Fibroblast of lung (primary cell): ENCODE data around the gene C19orf67. TPM values are rescaled to one million over a fixed set of nuclear protein-coding genes. Genes with fewer than 3 reads are reported as not detected.

Source experiments
- DNase-seq, 2 donors: peaks; one replicate each; pipeline versions ENCODE4 v3.0.0 to v3.0.0-alpha.2; 2010; ENCODE audit warnings: low read depth in 2 of 2
- H2AFZ ChIP-seq: 2 replicates; pipeline ENCODE4 v1.5.1; 2012; ENCODE audit warnings: low read length, control low read depth, inconsistent platforms
- H3K27ac ChIP-seq: 2 replicates; pipeline ENCODE4 v1.5.1; 2011; ENCODE audit warnings: low read length, control low read depth; ENCODE audit not compliant: insufficient read depth
- H3K27me3 ChIP-seq: 2 replicates; pipeline ENCODE4 v1.5.1; 2011; ENCODE audit warnings: mild to moderate bottlenecking, low read length; ENCODE audit not compliant: control insufficient read depth, insufficient read depth
- H3K36me3 ChIP-seq: 2 replicates; pipeline ENCODE4 v1.5.1; 2011; ENCODE audit warnings: low read length; ENCODE audit not compliant: control insufficient read depth, insufficient read depth
- H3K4me1 ChIP-seq: 2 replicates; pipeline ENCODE4 v1.5.1; 2011; ENCODE audit warnings: low read length; ENCODE audit not compliant: control insufficient read depth, insufficient read depth; ENCODE audit errors: extremely low read depth
- H3K4me2 ChIP-seq: 2 replicates; pipeline ENCODE4 v1.5.1; 2011; ENCODE audit warnings: low read length, control low read depth; ENCODE audit not compliant: insufficient read depth; ENCODE audit errors: extremely low read depth
- H3K4me3 ChIP-seq, 4 experiments: fragments of 200-600 bp in 1 of 4; sonication (generic) in 1 of 4; replicated peaks in 1 of 4; 2 replicates each; pipeline ENCODE4 v1.5.1; 2011 to 2016; ENCODE audit warnings: low read length in 4 of 4, low read depth in 3 of 4, mild to moderate bottlenecking in 3 of 4, control low read depth in 2 of 4, inconsistent platforms in 1 of 4, mixed read lengths in 1 of 4; ENCODE audit not compliant: insufficient read depth in 1 of 4; ENCODE audit errors: control extremely low read depth in 1 of 4
- H3K79me2 ChIP-seq: 2 replicates; pipeline ENCODE4 v1.5.1; 2012; ENCODE audit warnings: mild to moderate bottlenecking, low read length, inconsistent platforms; ENCODE audit not compliant: control insufficient read depth, insufficient read depth
- H3K9ac ChIP-seq: 2 replicates; pipeline ENCODE4 v1.5.1; 2011; ENCODE audit warnings: mild to moderate bottlenecking, low read length, control low read depth; ENCODE audit not compliant: insufficient read depth
- H3K9me3 ChIP-seq: 2 replicates; pipeline ENCODE4 v1.5.1; 2012; ENCODE audit warnings: low read depth, low read length; ENCODE audit not compliant: control insufficient read depth, insufficient read depth
- H4K20me1 ChIP-seq: 2 replicates; pipeline ENCODE4 v1.5.1; 2011; ENCODE audit warnings: low read length; ENCODE audit not compliant: control insufficient read depth, insufficient read depth; ENCODE audit errors: extremely low read depth
- EZH2 ChIP-seq: IDR thresholded peaks from 2 replicates; pipeline ENCODE4 v1.5.1; 2012; ENCODE audit warnings: low read length, control low read depth, mild to moderate bottlenecking; ENCODE audit errors: missing control alignments
- polyA plus RNA-seq, 2 donors: library from polyadenylated mRNA; depleted of rRNA in 1 of 2; stranded (reverse) in 1 of 2; unstranded in 1 of 2; fragments of >200 nt; gene quantifications; 2 replicates each; pipeline ENCODE4 v1.2.1, GENCODE V29; 2011 to 2012; ENCODE audit warnings: missing spikeins in 1 of 2
- total RNA-seq: library from RNA; depleted of rRNA; stranded (reverse); fragments of >200 nt; gene quantifications from 2 replicates; pipeline ENCODE4 v1.2.1, GENCODE V29; 2014
- TF ChIP-seq, protein P1 (sequence below), 2 donors: IDR thresholded peaks in 1 of 2; conservative IDR thresholded peaks in 1 of 2; 1 replicate in 1 of 2; 2 replicates in 1 of 2; pipeline ENCODE4 v1.5.1; 2011 to 2012; ENCODE audit warnings: low read length in 2 of 2, control low read depth in 1 of 2, inconsistent platforms in 1 of 2, low read depth in 1 of 2, mild to moderate bottlenecking in 1 of 2

C19orf67 gene
- total and polyA plus RNA-seq, 2 donors (not counting 1 experiment from before 2014, with no cell fraction given): not detected

DNA sequence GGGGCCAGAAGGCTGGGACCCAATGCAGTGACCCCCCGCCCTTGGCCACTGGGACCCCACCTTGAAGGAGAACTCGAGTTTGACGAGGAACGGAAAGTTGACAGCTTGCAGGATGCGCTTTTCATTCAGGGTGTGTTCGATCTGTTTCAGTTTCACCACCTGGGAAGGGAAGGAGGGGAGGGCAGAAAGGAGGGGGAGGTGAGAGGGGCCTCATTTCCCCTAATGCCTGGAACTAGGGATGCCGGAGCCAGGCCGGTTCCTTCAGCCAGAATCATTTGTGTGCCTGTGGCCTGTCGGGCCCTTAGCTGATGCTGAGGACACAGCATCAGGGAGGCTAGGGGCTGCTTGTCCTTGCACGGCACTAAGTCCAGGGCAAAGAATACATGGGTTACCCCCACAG, 17.2 kb upstream of the C19orf67 start:
- no peak overlapping the region for H3K4me3 ChIP-seq
- H4K20me1 ChIP-seq: no peaks in the 10 kb centered on the region
- peaks cover 8% of the 10 kb centered on the region for H3K36me3 ChIP-seq
- DNase-seq: no peak
- TF ChIP-seq, protein P1, sequence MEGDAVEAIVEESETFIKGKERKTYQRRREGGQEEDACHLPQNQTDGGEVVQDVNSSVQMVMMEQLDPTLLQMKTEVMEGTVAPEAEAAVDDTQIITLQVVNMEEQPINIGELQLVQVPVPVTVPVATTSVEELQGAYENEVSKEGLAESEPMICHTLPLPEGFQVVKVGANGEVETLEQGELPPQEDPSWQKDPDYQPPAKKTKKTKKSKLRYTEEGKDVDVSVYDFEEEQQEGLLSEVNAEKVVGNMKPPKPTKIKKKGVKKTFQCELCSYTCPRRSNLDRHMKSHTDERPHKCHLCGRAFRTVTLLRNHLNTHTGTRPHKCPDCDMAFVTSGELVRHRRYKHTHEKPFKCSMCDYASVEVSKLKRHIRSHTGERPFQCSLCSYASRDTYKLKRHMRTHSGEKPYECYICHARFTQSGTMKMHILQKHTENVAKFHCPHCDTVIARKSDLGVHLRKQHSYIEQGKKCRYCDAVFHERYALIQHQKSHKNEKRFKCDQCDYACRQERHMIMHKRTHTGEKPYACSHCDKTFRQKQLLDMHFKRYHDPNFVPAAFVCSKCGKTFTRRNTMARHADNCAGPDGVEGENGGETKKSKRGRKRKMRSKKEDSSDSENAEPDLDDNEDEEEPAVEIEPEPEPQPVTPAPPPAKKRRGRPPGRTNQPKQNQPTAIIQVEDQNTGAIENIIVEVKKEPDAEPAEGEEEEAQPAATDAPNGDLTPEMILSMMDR (conservative IDR thresholded peaks at IDR 0.05 in 1 of 2, IDR thresholded peaks at IDR 0.05 in 1 of 2; ENCODE audit: low read depth in 1 of 2, low read length in 2 of 2): no peak
- TF ChIP-seq EZH2: no peak
- no peaks in the 10 kb centered on the region for H3K4me1 ChIP-seq
- H3K4me2 ChIP-seq: no peak overlapping the region
- H3K27me3 ChIP-seq: no peaks in the 10 kb centered on the region
- no peak overlapping the region for H3K27ac ChIP-seq
- no peak overlapping the region for H2AFZ ChIP-seq
- no peaks in the 10 kb centered on the region for H3K79me2 ChIP-seq
- no peak overlapping the region for H3K9ac ChIP-seq
- no peaks in the 10 kb centered on the region for H3K9me3 ChIP-seq

DNA sequence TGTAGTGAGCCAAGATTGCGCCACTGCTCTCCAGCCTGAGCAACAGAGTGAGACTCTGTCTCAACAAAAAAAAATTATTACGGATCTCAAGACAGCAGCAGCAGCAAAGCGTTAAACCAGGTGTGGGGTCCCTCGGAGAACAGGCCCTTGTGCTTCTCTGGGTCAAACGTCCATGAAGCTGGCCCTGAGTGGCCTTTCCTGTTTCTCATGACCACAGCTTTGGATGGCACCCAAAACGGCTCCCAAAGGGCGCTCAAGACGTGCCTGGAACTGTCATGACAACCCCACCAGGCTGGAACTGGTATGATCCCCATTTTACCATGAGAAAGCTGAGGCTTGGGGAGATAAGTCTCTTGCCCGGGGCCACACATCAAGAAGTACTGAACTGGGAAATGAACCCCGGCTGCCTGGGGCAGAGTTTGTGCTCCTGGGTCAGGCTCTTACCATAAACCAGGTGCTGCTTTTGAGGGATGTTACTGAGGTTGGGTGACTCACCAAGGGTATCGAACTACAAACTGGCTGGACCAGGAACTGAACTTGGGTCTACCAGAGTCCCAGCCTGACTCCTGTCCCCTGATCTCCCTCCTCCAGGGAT, 16.6 kb upstream of the C19orf67 start:
- Histone ChIP-seq H3K4me3 (no peak overlapping the region), H4K20me1 (no peaks in the 10 kb centered on the region), H3K27me3 (no peaks in the 10 kb centered on the region), H3K36me3 (peaks cover 12% of the 10 kb centered on the region), H3K27ac (no peak overlapping the region), H3K9me3 (no peaks in the 10 kb centered on the region), H3K79me2 (no peaks in the 10 kb centered on the region), H3K4me2 (no peak overlapping the region), H3K4me1 (no peaks in the 10 kb centered on the region), H3K9ac (no peak overlapping the region), H2AFZ (no peak overlapping the region)
- DNase-seq: no peak
- TF ChIP-seq, protein P1 (conservative IDR thresholded peaks at IDR 0.05 in 1 of 2, IDR thresholded peaks at IDR 0.05 in 1 of 2; ENCODE audit: low read depth in 1 of 2, low read length in 2 of 2): no peak
- no peak for TF ChIP-seq EZH2

DNA sequence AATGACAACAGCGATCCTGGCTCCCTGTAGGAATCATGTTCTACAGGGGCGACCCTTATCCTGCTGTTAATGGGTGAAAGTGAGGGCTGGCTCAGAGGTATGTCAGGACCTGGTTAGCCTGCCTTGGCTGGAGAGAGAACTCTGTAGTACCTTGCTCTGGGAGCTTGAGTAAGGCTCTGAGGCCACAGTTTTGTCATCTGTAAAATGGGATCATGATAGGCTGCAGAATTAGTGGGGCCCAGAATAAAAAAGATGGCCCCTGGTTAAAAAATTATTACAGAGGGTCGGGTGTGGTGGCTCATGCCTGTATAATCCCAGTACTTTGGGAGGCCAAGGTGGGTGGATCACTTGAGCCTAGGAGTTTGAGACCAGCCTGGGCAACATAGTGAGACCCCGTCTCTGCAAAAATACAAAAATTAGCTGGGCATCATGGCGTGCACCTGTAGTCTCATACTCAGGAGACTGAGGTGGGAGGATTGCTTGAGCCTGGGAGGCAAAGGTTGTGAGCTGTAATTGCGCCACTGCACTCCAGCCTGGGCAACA, 15.5 kb upstream of the C19orf67 start:
- no peak overlapping the region for H3K4me3 ChIP-seq
- H3K36me3 ChIP-seq: peaks cover 17% of the 10 kb centered on the region
- no peak overlapping the region for H3K9ac ChIP-seq
- H3K27ac ChIP-seq: no peak overlapping the region
- DNase-seq: no peak
- TF ChIP-seq, protein P1 (conservative IDR thresholded peaks at IDR 0.05 in 1 of 2, IDR thresholded peaks at IDR 0.05 in 1 of 2; ENCODE audit: low read depth in 1 of 2, low read length in 2 of 2): no peak
- no peak for TF ChIP-seq EZH2
- no peaks in the 10 kb centered on the region for H3K9me3 ChIP-seq
- no peaks in the 10 kb centered on the region for H3K27me3 ChIP-seq
- no peaks in the 10 kb centered on the region for H4K20me1 ChIP-seq
- no peaks in the 10 kb centered on the region for H3K4me1 ChIP-seq
- no peak overlapping the region for H2AFZ ChIP-seq
- no peaks in the 10 kb centered on the region for H3K79me2 ChIP-seq
- no peak overlapping the region for H3K4me2 ChIP-seq
